ENCODE results near the gene ADD1.
"Not testable (repeated sequence)": the region's sequence is repeated elsewhere in the genome, so short reads cannot be mapped to it uniquely, and the experiment has no call there.

ADD1 gene

GRCh38 chr4:2950221-2950989 is 106.8 kb downstream of the ADD1 start:
- no peak for DNase-seq

- no peak for DNase-seq
Observed at GRCh38 chr4:2953496-2953895, 109.9 kb downstream of the ADD1 start.

DNA sequence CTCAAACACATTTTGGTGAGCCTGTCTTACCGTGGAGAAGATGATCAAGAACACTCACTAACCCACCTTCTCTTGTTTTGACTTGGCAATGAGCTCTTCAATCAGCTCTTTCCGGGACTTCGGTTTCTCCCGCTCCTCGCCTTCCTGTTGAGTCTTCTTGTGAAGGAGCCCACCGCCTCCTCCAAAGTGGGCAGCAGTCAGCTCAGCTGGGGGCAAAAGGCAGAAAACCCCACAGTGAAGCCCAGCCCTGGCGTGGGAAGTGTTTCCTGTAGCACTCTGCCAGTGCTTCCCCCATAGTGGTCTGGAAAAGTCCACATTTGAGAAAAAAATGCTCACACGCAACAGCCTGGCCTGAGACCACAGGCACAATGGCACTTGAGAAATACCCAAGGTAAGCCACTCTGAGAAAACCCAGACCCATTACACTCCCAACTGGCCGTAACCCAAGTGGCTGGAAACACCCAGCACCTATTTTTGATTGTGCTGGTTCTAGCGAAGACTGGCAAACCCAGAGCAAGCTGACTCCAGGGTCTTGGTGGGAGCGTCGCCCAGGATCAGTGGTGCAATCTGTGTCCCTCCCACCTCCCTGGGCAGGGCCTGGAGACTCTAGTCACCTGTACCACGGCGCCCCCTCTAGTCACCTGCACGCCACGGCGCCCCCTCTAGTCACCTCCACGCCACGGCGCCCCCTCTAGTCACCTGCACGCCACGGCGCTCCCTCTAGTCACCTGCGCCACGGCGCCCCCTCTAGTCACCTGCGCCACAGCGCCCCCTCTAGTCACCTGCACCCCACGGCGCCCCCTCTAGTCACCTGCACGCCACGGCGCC is 110.9 kb downstream of the ADD1 start:
- peak in 1 of 2 donors; percentile 22 for DNase-seq

- DNase-seq: not testable (repeated sequence)
Observed at GRCh38 chr4:2955186-2956044, 111.8 kb downstream of the ADD1 start.

DNA sequence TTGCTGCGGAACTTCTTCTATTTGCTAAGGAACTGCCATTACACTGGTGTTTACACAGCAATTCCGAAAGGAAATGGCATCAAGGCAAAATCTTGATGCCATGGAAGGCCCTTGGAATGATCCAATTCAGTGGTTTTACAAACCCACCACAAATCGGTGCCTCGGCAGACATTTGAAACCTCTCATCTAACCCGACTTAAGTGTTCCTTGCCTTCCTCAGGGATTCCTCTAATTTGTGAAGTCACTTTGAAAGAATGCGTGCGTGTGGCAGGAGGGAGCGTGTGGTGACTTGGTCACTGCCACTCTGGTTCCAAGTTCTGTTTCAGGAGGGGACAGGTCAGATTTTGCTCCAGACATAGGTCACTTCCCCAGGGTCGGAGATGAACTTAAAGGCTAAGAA is 114.8 kb downstream of the ADD1 start:
- DNase-seq: no peak

GRCh38 chr4:2960450-2960849 is 116.8 kb downstream of the ADD1 start:
- not testable (repeated sequence) for DNase-seq

DNA sequence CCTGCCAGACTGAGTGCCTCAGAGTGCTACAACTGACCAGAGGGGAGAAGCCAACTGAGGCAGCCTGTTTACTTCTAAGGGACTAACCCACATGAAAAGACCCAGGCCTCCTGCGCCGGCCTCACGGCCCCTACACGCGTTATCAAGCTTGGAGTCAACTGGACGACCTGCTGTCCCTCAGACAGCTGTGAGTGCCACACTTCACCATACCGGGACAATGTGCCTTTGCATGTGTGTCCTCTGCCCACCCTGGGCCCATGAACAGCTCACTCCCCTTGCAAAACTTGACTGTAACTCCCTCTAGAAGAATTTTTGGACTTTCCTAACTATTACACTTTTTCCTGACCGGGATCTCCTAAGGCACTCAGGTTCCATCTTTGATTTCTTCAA is 117.8 kb downstream of the ADD1 start:
- DNase-seq: no peak

DNA sequence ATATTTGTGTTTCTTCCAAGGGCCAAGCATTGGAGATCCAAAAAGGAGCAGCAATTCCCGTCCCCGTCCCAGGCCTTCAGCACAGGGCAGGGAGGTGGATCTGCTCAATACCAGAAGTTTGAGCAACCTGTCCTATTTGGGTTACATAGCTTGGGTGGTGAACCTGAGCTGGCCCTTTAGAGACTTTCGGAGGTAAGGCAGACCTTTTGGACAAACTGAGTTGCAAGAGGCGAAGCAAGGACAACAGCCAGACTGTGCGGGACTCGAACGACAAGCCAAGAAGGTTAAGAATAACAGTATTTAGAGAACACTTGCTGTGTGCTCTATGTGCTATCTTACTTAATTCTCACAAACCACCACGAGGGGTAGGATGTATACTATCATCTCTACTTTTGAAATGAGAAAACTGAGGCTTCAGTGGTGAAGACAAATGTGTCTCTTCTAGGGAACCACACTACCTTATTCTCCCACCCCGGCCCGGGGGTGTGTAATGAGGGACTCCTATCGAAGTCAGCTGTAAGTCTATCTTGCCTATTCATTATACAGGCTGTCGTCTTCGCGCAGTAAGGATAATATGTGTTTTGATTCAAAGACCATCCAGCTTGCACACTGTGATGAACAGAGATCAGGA is 118.3 kb downstream of the ADD1 start:
- DNase-seq: no peak

DNA sequence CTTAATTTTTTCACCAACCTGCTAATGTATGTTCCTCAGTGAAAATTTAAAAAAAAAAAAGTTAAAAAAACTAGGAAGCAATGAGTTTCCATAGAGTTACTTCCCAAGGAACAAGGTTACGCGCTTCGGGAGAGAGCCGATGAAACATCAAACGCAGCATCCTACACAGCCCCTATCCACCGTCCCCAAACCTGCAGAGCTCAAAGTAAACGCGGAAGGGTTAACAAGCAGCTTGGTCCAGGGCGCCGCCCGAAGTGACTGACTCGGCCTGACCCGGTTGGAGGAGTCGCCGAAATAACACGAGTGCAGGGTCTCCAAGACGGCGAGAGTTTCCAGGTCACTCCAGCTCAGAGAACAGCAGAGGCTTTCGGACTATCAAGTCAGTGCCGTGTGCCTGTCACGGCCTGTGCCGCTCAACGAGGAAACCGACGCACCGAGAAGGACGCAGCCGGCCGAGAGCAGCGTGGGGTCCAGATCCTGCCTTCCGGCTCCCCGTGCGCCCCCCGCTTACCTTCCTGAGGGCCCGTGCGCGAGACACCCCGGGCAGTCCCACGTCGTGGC is 119.0 kb downstream of the ADD1 start:
- DNase-seq: peak in 1 of 2 donors; percentile 45

- peak; percentile 82 to 96 for DNase-seq
Observed at GRCh38 chr4:2963175-2963965, 119.7 kb downstream of the ADD1 start, which contains the start of the genes GRK4 and NOP14. GRK4 (plus strand) TSS chr4:2963571; CDS start chr4:2964071, 500 bp downstream. NOP14 (minus strand) TSS chr4:2963406; CDS start chr4:2963319, 87 bp downstream.

DNA sequence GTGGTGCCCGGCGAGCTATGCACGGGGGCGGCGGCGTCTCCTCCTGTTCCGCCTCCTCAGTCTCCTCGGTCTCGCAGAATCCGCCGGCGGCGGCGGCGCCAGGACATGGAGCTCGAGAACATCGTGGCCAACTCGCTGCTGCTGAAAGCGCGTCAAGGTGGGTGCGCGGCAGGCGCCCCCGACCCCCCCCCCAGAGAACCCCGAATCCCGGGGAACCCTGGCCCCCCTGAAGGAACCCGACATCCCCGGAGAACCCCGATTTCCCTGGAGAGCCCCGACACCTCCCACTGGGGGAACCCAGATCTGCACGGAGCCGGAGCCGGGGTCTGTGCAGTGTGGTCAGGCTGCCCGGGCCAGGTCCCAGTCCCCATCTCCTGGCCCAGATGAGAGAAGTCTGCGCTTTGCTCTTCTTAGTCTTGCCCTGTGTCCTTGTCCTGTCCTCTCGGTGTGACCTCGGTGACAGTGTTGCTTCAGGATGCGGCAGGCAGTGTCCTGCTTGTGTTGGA is 120.4 kb downstream of the ADD1 start:
- DNase-seq: no peak

DNA sequence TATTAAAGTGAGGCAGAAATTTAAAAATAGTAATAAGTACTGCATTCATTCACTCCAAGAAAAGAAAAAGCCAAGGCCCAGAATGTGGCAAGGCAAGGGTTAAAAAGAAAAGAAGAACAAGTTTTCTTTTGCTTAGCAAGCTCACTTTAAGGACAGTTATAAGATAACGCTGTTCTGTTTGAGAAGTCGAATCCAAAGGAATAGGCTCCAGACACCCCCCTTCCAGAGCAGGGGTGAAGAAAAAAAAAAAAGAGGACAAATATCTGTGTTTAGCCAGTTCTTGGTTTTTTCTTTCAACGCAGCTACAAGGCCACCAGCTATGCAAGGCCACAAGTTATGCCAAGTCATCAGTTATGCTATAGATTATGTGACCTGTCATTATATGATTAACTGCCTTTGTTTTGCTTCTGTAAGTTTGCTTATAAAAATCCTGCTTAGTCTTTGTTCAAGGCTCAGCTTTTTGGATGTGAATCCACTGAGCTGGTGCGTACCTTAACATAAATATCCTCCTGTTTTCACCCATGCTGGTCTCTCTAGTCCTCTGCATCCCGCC is 121.1 kb downstream of the ADD1 start:
- DNase-seq: no peak

GRCh38 chr4:2965262-2965661 is 121.6 kb downstream of the ADD1 start:
- DNase-seq: no peak

DNA sequence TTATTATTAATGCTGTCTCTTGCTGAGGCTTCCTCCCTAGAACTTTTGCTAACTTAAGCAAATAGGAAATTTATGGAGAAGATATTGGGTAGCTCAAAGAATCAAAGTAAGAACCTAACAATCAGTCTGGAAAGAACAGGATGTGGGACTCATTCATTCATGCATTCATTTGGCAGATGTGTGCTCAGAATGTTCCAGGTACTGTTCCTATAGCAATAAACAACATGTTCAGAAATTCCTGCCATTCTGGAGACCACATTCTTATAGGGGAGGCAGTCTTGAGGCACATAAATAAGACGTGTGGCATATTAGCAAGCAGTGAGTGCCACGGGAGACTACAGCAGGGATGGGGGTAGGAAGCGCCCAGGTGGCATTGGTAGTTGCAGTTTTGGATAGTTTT is 124.7 kb downstream of the ADD1 start:
- DNase-seq: no peak

GRCh38 chr4:2971275-2971674 is 127.6 kb downstream of the ADD1 start:
- DNase-seq: no peak

- no peak for DNase-seq
Observed at GRCh38 chr4:2977211-2978088, 133.8 kb downstream of the ADD1 start.

Data from bone marrow (tissue), 2 donors.